Mesenchymal stem cell (in vitro differentiated cells and primary cell): ENCODE measurements around the gene SYNE3.

Experiments used
- DNase-seq: peaks from one replicate; pipeline ENCODE4 v3.0.0-alpha.2; 2013
- H2AFZ ChIP-seq: one replicate; pipeline ENCODE4 v1.6.1; 2013; ENCODE audit warnings: low read depth, mild to moderate bottlenecking, control low read depth, inconsistent platforms, low read length, moderate library complexity
- H2AK5ac ChIP-seq: 2 replicates; pipeline ENCODE4 v1.6.1; 2013; ENCODE audit warnings: low read length, moderate library complexity, mild to moderate bottlenecking, inconsistent platforms; ENCODE audit not compliant: severe bottlenecking
- H2BK120ac ChIP-seq: one replicate; pipeline ENCODE4 v1.6.1; 2013; ENCODE audit warnings: low read depth, mild to moderate bottlenecking, inconsistent platforms, low read length, moderate library complexity
- H2BK12ac ChIP-seq, 2 experiments: one replicate each; pipeline ENCODE4 v1.6.1; 2013; ENCODE audit warnings: inconsistent platforms in 2 of 2, low read length in 2 of 2, mild to moderate bottlenecking in 2 of 2, moderate library complexity in 2 of 2, control low read depth in 1 of 2
- H2BK15ac ChIP-seq: one replicate; pipeline ENCODE4 v1.6.1; 2013; ENCODE audit warnings: mild to moderate bottlenecking, low read depth, inconsistent platforms; ENCODE audit not compliant: poor library complexity, severe bottlenecking
- H2BK5ac ChIP-seq: 2 replicates; pipeline ENCODE4 v1.6.1; 2013; ENCODE audit warnings: low read depth, mild to moderate bottlenecking, low read length, control low read depth, inconsistent platforms; ENCODE audit not compliant: poor library complexity, severe bottlenecking
- H3K14ac ChIP-seq, 2 experiments: one replicate each; pipeline ENCODE4 v1.6.1; 2013; ENCODE audit warnings: inconsistent platforms in 2 of 2, low read length in 2 of 2, control low read depth in 1 of 2, mild to moderate bottlenecking in 1 of 2, moderate library complexity in 1 of 2
- H3K18ac ChIP-seq, 2 experiments: one replicate each; pipeline ENCODE4 v1.6.1; 2013; ENCODE audit warnings: inconsistent platforms in 2 of 2, low read length in 2 of 2, control low read depth in 1 of 2, low read depth in 1 of 2, mild to moderate bottlenecking in 1 of 2
- H3K23ac ChIP-seq, 2 experiments: one replicate each; pipeline ENCODE4 v1.6.1; 2013; ENCODE audit warnings: inconsistent platforms in 2 of 2, low read length in 2 of 2, mild to moderate bottlenecking in 2 of 2, moderate library complexity in 2 of 2, control low read depth in 1 of 2
- H3K27ac ChIP-seq: 2 replicates; pipeline ENCODE4 v1.5.1; 2013; ENCODE audit warnings: mild to moderate bottlenecking, moderate library complexity, low read length, control low read depth, inconsistent platforms; ENCODE audit not compliant: poor library complexity, severe bottlenecking
- H3K27me3 ChIP-seq, 2 experiments: 2 replicates each; pipeline versions ENCODE4 v1.6.1 to v1.7.0; 2013; ENCODE audit warnings: low read length in 2 of 2, mild to moderate bottlenecking in 2 of 2, moderate library complexity in 2 of 2, control low read depth in 1 of 2, inconsistent platforms in 1 of 2; ENCODE audit not compliant: control insufficient read depth in 1 of 2, insufficient read depth in 1 of 2
- H3K36me3 ChIP-seq, 2 experiments: 2 replicates each; pipeline versions ENCODE4 v1.6.1 to v1.7.0; 2013; ENCODE audit warnings: low read length in 2 of 2, control low read depth in 1 of 2, inconsistent platforms in 1 of 2, low read depth in 1 of 2, mild to moderate bottlenecking in 1 of 2; ENCODE audit not compliant: insufficient read depth in 2 of 2, control insufficient read depth in 1 of 2
- H3K4ac ChIP-seq, 2 experiments: one replicate each; pipeline ENCODE4 v1.6.1; 2013; ENCODE audit warnings: inconsistent platforms in 2 of 2, low read length in 2 of 2, mild to moderate bottlenecking in 2 of 2, moderate library complexity in 2 of 2, control low read depth in 1 of 2, low read depth in 1 of 2
- H3K4me1 ChIP-seq: 2 replicates; pipeline ENCODE4 v1.6.1; 2013; ENCODE audit warnings: low read depth, low read length, control low read depth; ENCODE audit not compliant: control insufficient read depth, insufficient read depth
- H3K4me2 ChIP-seq: 2 replicates; pipeline ENCODE4 v1.6.1; 2013; ENCODE audit warnings: low read length, mild to moderate bottlenecking, inconsistent platforms; ENCODE audit not compliant: poor library complexity, severe bottlenecking
- H3K4me3 ChIP-seq, 2 experiments: 2 replicates each; pipeline versions ENCODE4 v1.5.1 to v1.7.0; 2013; ENCODE audit warnings: low read length in 2 of 2, mild to moderate bottlenecking in 2 of 2, control low read depth in 1 of 2, low read depth in 1 of 2; ENCODE audit not compliant: insufficient read depth in 1 of 2
- H3K79me1 ChIP-seq: replicated peaks from 2 replicates; pipeline ENCODE4 v1.6.1; 2013; ENCODE audit warnings: mild to moderate bottlenecking, control low read depth, low read length, inconsistent platforms; ENCODE audit not compliant: poor library complexity, severe bottlenecking
- H3K9ac ChIP-seq: 2 replicates; pipeline ENCODE4 v1.7.0; 2013; ENCODE audit warnings: mild to moderate bottlenecking, low read length, moderate library complexity
- H3K9me3 ChIP-seq: 2 replicates; pipeline ENCODE4 v1.7.0; 2013; ENCODE audit warnings: mild to moderate bottlenecking, low read length; ENCODE audit not compliant: control insufficient read depth
- H4K8ac ChIP-seq: one replicate; pipeline ENCODE4 v1.6.1; 2013; ENCODE audit warnings: inconsistent platforms, mild to moderate bottlenecking, low read length, moderate library complexity
- H4K91ac ChIP-seq: one replicate; pipeline ENCODE4 v1.6.1; 2013; ENCODE audit warnings: mild to moderate bottlenecking, low read length, inconsistent platforms
- WGBS: methylation state at CpG from one replicate; pipeline ENCODE4 v1.1.7; 2013; ENCODE audit warnings: mixed read lengths; 5-methylcytosine and 5-hydroxymethylcytosine counted together

SYNE3 gene

DNA sequence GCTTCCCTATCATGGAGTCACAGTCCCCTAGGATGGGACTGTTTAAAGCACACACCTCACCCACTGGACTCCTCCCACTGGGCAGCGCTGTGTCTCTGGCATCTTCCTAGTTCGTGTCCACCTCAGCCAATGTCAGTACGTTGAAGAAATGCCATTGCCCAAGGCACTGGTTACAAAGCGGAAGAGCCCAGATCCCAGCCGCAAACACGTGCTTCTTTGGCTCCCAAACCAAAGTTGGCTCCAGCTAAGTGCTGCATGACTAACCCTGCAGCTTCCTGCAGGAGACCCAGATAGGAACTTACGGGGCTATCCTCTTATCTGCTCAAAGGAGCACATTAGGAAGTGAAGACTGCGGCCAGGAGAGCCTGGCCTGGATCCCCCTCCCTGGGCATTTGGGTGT is 9.3 kb downstream of the SYNE3 start:
- Histone ChIP-seq H3K14ac (no peak overlapping the region), H4K8ac (peak overlapping the region; percentile 59), H3K9me3 (no peaks in the 10 kb centered on the region), H3K4me1 (peaks cover 16% of the 10 kb centered on the region), H3K4me3 (peak overlapping the region in 1 of 2 experiments; percentile 42), H2BK120ac (peak overlapping the region; percentile 67), H2BK5ac (no peak overlapping the region), H3K27me3 (no peaks in the 10 kb centered on the region), H3K9ac (peak overlapping the region; percentile 55), H3K4me2 (no peak overlapping the region), H3K4ac (no peak overlapping the region), H4K91ac (no peak overlapping the region), H3K18ac (peak overlapping the region; percentile 34 to 60), H3K36me3 (peaks cover 6 to 35% of the 10 kb centered on the region in 2 experiments), H3K79me1 (peaks cover 4% of the 10 kb centered on the region), H2BK12ac (peak overlapping the region in 1 of 2 experiments; percentile 23), H2AK5ac (no peak overlapping the region), H3K27ac (no peak overlapping the region), H2AFZ (no peak overlapping the region), H3K23ac (no peak overlapping the region), H2BK15ac (no peak overlapping the region)
- 35% methylated on average over 8 of the region's 8 CpGs for WGBS
- peak; percentile 94 for DNase-seq

DNA sequence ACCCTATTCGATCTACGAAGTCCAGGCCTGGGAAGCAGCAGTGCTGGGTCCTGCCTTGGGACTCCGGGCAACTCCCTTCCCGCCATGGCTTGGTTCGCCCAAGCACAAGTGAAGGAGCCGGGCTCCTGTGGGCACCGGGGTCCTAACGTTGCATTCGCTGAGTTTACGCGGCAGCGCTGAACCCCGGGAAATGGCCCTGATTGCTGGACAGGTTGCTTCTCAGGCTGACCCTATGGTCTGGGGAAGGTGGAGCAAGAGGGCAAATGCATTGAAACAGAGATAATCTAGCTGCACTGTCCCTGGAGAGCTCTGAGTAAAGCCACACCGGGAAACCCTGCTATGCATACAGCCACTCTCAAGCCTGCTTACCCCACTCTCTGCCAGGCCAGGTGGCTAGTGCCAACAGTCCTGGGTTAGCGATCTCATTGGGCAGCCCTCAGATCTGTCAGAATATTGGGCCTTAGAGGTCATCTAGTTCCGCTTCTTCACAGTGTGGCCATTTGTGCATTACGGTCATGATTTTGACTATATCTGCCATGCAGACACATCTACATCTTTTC is 11.3 kb downstream of the SYNE3 start:
- H4K91ac ChIP-seq, result peak overlapping the region; percentile 23
- H3K4me2 ChIP-seq, result no peak overlapping the region
- H3K4me1 ChIP-seq, result peaks cover 27% of the 10 kb centered on the region
- no peak overlapping the region for H3K27ac ChIP-seq
- no peak overlapping the region for H3K4me3 ChIP-seq
- H3K9ac ChIP-seq, result peak overlapping the region; percentile 30
- no peak overlapping the region for H2AK5ac ChIP-seq
- no peaks in the 10 kb centered on the region for H3K27me3 ChIP-seq
- no peak overlapping the region for H3K23ac ChIP-seq
- H2AFZ ChIP-seq, result no peak overlapping the region
- no peak overlapping the region for H2BK120ac ChIP-seq
- H2BK5ac ChIP-seq, result no peak overlapping the region
- peaks cover 6 to 35% of the 10 kb centered on the region in 2 experiments for H3K36me3 ChIP-seq
- peak overlapping the region; percentile 38 to 48 for H3K18ac ChIP-seq
- peak overlapping the region; percentile 46 to 60 for H3K4ac ChIP-seq
- no peak for DNase-seq
- H2BK12ac ChIP-seq, result peak overlapping the region; percentile 2 to 32
- H2BK15ac ChIP-seq, result no peak overlapping the region
- no peaks in the 10 kb centered on the region for H3K9me3 ChIP-seq
- H3K79me1 ChIP-seq, result peaks cover 4% of the 10 kb centered on the region
- WGBS, result 93% methylated on average over 16 of the region's 17 CpGs
- no peak overlapping the region for H3K14ac ChIP-seq
- H4K8ac ChIP-seq, result peak overlapping the region; percentile 12

DNA sequence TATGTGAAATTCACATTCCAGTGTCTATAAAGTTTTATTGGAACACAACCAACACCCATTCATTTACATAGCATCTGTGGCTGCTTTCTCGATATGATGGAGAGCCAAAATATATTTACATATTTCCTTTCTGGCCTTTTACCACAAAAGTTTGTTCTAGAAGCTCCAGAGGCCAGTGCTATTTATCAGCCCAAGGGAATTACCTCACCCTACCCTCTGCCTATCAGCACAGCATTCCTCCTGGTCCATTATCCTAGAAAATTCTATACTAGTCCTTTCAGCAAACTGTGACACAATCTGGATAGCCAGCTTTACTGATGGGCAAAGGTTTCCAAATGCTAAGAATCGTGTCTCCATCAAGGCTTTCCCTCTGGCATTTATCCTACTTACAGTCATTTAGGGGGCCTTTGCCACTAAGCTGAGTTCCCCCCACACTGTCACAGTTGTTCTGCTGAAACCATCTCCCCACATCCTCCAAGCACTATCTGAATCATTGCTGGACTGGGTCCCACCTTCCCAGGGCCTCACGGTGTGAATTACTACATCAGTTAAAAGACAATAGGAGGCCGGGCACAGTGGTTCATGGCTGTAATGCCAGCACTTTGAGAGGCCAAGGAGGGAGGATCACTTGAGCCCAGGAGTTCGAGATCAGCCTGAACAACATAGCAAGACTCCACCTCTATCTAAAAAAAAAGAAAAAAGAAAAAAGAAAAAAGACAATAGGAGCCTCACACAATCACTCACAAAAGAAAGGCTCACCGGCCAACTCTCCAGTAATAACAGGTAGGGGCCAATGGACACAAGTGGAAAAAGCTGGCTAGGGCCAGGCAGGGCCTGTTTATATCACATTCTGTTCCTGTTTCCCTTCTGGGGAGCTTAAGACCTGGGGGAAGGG is 12.1 kb downstream of the SYNE3 start:
- H3K23ac ChIP-seq, result no peak overlapping the region

More for the DNA sequence above, 12.1 kb downstream of the SYNE3 start:
- Histone ChIP-seq H3K4ac (peak overlapping the region in 1 of 2 experiments; percentile 60), H3K4me2 (no peak overlapping the region), H2BK15ac (no peak overlapping the region), H4K8ac (no peak overlapping the region), H2AK5ac (no peak overlapping the region), H3K27me3 (no peaks in the 10 kb centered on the region), H2AFZ (no peak overlapping the region), H3K79me1 (peaks cover 4% of the 10 kb centered on the region), H2BK5ac (no peak overlapping the region), H4K91ac (peak overlapping the region; percentile 23), H2BK12ac (peak overlapping the region; percentile 69 to 73), H2BK120ac (no peak overlapping the region), H3K9ac (peak overlapping the region; percentile 30), H3K9me3 (no peaks in the 10 kb centered on the region), H3K4me1 (peaks cover 27% of the 10 kb centered on the region), H3K36me3 (peaks cover 6 to 30% of the 10 kb centered on the region in 2 experiments), H3K27ac (no peak overlapping the region), H3K4me3 (peak overlapping the region in 1 of 2 experiments; percentile 35), H3K14ac (no peak overlapping the region), H3K18ac (peak overlapping the region in 1 of 2 experiments; percentile 48)
- 90% methylated on average over 5 of the region's 6 CpGs for WGBS
- DNase-seq, result no peak
